HG03442 (cell line): Measurements from ENCODE around the gene KIAA0753.
"Not testable (repeated sequence)": the region's sequence is repeated elsewhere in the genome, so short reads cannot be mapped to it uniquely, and the experiment has no call there.

Source experiments
- ATAC-seq: cut with Tn5 transposase; IDR thresholded peaks from one replicate; pipeline ENCODE4 v1.9.1; 2021; ENCODE audit warnings: mild to moderate bottlenecking, moderate library complexity; ENCODE audit not compliant: unreplicated experiment

KIAA0753 gene

DNA sequence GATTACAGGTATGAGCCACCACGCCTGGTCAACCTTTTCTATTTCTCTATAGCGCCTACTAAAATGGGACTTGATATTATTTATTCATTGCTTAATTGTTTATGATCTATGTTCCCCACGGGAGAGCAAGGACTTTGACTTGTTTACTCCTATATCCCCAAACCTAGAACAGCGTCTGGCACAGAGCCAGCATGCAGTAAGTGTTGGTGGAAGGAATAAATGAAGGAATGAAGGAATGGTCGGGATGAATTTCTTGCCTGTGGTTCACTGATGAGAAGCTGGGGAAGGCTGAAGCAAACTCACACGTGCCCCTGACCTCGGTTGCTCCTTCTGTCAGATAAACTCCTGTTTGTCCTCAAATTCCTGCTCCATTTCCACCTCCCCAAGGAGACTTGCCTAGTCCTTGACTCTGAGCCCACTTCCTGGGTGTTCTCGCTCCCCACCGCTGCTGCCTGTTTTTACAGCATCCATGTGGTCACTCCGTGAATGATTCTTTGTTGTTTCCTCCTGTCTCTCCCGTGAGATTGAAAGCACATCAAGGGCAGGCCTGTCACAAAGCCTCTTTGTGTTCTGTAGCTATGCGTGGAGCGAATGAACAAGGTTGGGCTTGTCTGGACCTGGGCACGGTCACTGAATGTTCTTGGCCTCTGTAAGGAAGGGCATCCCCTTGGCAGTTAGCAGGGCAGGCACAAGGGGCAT lies 28.4 kb upstream of the KIAA0753 start:
- no peak for ATAC-seq

DNA sequence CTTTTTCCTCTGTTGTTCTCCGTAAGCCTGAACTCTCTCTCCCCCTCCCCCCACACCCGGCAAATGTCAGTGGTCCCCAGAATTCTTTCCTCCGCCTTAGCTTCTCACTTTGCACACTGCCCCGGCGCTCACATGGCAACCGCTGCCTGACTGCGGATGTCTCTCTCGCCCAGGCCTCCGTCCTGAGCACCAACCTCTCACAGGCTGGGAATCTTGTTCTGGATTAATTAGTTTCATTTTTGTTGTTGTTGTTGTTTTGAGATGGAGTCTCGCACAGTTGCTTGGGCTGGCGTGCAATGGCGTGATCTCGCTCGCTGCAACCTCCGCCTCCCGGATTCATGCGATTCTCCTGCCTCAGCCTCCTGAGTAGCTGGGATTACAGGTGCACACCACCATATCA lies 27.7 kb upstream of the KIAA0753 start:
- no peak for ATAC-seq

- no peak for ATAC-seq
These were observed 27.0 kb upstream of the KIAA0753 start for GRCh38 chr17:6667516-6667915.

GRCh38 chr17:6666557-6666956 lies 26.0 kb upstream of the KIAA0753 start:
- no peak for ATAC-seq

GRCh38 chr17:6666077-6666521 lies 25.6 kb upstream of the KIAA0753 start:
- no peak for ATAC-seq

GRCh38 chr17:6663200-6663599 lies 22.7 kb upstream of the KIAA0753 start:
- not testable (repeated sequence) for ATAC-seq

DNA sequence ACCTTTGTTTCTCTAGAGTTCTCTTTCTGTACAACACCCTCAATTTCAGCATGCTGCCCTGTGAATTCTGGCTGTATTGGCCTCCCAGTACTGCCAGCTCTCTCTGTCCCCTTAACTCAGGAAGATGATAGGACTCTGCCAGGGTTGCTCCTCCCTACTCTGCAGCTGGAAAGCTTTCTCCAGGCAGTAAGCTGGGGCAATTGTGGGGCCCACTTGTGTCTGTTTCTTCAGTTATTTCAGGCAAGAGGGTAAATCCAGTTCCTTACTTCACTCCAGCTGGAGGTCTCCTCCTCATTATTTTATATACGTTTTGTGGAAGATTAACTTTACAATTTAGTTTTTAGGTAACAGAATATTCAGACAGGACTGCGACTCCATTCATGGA lies 20.9 kb upstream of the KIAA0753 start:
- no peak for ATAC-seq

- peak; percentile 57 for ATAC-seq
These were observed 20.4 kb upstream of the KIAA0753 start for GRCh38 chr17:6660805-6661463.

DNA sequence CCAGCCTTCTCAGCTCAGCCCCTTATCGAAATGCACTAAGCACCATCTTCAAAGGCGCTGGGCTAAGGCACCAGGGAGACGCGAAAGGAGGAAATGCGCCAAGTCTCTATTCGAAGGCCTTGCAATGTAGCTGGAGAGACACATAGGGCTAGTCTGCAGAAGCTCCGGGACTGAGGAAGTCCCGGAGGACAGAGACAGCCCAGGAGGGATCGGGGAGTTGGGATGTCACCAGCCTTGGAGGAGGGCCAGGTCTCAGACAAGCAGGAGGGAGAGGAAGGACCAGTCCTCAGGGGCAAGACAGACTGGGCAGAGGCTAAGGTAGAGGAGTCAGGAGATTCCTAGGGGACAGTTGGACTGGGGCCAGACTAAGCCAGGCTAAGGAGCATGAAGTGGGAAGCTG lies 19.6 kb upstream of the KIAA0753 start:
- no peak for ATAC-seq

GRCh38 chr17:6658411-6658810 lies 17.9 kb upstream of the KIAA0753 start:
- not testable (repeated sequence) for ATAC-seq

DNA sequence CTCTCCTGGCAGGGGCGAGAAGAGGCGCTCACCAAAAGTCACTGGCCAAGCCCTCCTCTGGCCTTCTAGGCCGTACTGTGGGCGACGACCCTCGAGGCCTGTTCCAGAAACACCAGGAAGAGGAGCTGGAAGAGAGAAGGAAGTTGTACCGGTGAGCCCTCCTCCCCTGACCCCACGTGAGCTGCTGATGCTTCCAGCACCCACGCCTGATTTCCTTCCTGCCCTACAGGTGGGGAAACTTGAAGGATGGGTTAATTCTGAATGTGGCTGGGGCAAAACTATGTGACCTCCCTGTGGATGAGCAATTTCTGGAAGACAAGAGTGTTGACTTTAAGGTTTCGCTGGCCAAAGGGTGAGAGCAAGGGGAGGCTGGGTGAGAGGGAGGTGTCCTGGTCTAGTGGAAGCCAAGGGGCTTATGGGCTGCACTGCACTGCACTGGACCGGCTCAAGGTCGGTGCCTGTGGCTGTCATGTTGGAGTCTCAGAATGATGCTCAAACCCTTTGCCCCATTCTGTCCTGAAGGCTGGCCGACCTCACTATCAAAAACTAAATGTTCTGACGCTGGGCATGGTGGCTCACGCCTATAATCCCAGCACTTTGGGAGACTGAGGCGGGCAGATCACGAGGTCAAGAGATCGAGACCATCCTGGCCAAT lies 17.2 kb upstream of the KIAA0753 start:
- ATAC-seq: no peak

DNA sequence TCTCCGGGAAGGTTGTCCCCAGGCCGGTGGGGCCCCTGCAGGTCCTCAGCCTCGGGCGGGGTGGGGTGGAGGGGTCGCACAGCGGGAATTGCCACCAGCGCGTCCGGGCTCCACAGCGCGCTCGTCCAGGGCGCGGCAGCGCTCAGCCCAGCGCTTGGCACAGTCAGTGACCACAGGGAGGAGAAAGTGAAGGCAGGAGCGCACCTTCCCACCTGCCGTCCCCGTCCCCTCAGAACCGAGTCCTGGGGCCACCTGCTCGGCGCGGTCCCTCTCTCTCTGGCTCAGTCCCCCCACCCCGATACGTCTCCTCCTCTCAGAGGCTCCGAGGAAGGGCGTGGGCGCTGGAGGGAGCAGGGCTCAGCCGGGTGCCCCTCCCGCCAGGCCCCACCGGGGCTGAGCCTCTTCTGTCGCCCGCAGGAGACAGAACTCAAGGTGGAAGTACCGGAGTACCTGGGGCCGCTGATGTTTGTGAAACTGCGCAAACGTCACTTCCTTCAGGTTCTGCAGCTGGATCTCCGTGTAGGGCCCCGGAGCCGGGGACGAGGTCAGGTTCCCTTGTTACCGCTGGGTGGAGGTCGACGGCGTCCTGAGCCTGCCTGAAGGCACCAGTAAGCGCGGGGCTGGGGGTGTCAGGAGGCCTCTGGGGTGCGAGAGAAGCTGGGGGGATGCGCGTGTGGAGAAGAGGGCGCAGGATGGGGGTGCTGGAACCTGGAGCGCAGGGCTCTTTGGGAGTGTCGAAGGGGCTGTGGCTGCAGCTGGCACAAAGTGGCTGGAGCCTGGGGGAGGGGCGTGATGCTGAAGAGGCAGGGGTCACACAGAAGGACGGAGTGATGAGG lies 16.5 kb upstream of the KIAA0753 start:
- ATAC-seq: not testable (repeated sequence)

DNA sequence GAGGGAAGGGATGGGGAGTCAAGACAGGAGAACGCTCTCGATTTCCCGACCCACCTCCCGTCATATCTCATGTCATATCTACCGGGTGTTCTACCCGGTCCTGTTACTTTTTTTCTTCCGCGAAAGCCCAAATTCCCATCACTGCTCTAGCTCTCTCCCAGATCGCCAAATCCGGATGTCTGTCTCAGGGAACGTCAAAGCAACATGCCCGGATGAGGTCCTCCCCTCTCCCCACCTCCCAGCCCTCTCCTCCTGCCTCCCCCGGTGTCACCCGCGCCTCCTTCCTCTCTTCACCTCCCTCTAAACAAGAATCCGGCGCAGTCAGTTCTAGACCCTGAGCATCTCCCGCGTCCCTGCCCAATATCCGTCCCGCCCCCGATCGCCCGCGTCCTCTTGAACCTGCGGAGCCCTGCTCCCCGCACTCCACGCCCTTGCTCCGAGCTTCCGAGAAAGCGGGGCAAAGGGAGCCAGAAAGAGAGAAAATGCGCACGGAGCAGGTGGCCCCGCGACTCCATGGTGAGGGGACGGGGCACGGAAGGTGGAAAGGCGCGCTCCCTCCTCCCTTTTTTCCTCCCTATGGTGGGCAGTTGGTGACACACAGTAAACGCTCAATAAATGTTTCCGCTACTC lies 15.3 kb upstream of the KIAA0753 start:
- not testable (repeated sequence) for ATAC-seq

GRCh38 chr17:6654841-6655731 lies 14.6 kb upstream of the KIAA0753 start:
- ATAC-seq: no peak

DNA sequence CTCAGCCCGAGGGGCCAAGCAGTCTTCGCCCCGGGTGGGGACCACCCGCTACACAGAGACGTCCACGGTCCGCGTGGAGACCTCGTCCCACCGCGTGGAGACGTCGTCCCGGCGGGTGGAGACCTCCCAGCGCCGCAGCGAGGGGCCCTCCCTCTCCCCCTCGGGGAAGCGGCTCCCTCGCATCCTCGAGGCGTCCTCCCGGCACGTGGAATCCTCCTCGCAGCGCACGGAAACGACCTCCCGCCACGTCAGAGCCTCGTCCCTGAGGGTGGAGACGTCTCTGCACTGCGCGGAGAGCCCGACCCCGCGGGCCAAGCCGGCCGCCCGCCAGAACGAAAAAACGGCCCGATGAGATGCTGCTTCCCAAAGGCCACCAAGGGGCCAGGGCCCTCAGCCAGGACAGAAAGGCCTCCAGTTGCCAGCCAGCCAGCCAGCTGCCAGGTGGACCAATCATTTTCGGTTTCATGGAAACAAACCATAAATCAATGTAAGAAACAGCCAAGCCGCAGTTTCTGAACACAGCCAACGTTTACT lies 11.5 kb upstream of the KIAA0753 start:
- ATAC-seq: peak; percentile 18

DNA sequence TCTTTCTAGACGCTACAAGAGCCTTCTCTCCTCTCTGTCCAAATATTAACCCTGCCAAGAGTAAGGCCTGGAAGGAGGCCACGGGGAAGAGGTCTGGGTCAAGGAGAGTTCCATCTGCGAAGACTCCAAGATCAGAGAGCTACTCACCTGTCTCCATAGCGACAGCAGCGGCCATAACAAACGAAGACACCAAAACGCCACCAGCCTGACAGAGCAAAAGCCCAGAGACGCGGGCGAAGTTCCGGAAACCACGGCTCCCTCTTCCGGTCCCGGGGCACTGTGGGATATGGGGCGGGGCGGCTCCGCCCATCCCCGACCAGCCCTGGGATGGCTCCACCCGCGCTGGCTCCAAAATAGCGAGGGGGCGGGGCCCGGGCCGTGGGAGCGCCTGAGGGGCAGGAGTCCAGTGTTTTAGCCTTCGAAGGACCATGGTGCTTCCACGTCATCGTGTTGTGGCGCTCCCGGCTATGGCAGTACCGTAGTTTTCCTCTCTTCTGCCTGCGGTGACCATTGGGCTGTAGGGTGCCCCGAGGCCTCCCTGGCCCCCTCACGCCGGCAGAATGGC lies 10.9 kb upstream of the KIAA0753 start, which contains the start of the genes C17orf100 and MED31:
TSS of gene C17orf100 (plus strand) at position 409 of the 565 bp plus-strand sequence. CDS start at position 561, 152 bp downstream.
TSS of gene MED31 (minus strand) at position 252 of the 565 bp plus-strand sequence. CDS start at position 175, 77 bp downstream.
- peak; percentile 80 for ATAC-seq

- no peak for ATAC-seq
These were observed 7.7 kb upstream of the KIAA0753 start for GRCh38 chr17:6648181-6648580.

- no peak for ATAC-seq
These were observed 3.1 kb upstream of the KIAA0753 start for GRCh38 chr17:6643451-6644125.
